ENCODE results near the gene PIAS1.
"Not testable (repeated sequence)": the region's sequence is repeated elsewhere in the genome, so short reads cannot be mapped to it uniquely, and the experiment has no call there.

The PIAS1 gene

DNA sequence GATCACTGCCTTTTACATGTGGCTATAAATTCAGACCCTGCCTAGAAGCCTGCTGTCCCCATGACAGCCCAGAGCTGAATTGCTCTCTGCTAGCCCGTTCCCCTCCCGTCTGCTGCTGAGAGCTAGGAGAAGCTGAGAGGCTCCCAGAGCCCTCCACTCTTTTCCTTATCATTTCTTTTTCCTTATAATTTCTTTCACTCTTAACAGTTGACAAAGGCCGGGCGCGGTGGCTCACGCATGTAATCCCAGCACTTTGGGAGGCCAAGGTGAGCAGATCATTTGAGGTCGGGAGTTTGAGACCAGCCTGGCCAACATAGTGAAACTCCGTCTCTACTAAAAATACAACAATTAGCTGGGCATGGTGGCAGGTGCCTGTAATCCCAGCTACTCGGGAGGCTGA lies 180.4 kb downstream of the PIAS1 start:
- DNase-seq (ENCODE audit: low read depth in 2 of 2): not testable (repeated sequence)

DNA sequence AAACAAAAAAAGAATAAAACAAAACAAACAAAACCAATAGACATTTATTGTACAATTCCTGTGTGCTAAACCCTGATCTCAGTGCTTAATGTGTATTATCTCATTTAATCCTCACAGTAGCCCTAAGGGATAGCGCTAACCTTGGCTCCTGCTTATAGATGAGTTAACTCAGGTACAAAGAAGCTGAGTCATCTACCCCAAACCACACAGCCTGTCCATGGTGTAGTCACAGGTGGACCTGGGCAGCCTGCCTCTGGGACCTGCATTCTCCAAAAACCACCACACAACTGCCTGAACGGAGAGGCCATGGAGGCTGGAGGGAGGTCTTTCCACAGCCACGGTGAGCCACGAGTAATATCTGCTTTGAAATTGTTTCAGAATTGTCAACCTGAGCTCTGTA lies 180.9 kb downstream of the PIAS1 start:
- no peak for DNase-seq (ENCODE audit: low read depth in 2 of 2)

GRCh38 chr15:68239025-68239424 lies 184.9 kb downstream of the PIAS1 start:
- DNase-seq (ENCODE audit: low read depth in 2 of 2): no peak

- no peak for DNase-seq (ENCODE audit: low read depth in 2 of 2)
Measured at GRCh38 chr15:68241088-68241935, 187.2 kb downstream of the PIAS1 start.
